ENCODE data around the gene JMJD8.
A peak's percentile ranks its signal among the peaks of the same experiment; 100 is the strongest.

DNA sequence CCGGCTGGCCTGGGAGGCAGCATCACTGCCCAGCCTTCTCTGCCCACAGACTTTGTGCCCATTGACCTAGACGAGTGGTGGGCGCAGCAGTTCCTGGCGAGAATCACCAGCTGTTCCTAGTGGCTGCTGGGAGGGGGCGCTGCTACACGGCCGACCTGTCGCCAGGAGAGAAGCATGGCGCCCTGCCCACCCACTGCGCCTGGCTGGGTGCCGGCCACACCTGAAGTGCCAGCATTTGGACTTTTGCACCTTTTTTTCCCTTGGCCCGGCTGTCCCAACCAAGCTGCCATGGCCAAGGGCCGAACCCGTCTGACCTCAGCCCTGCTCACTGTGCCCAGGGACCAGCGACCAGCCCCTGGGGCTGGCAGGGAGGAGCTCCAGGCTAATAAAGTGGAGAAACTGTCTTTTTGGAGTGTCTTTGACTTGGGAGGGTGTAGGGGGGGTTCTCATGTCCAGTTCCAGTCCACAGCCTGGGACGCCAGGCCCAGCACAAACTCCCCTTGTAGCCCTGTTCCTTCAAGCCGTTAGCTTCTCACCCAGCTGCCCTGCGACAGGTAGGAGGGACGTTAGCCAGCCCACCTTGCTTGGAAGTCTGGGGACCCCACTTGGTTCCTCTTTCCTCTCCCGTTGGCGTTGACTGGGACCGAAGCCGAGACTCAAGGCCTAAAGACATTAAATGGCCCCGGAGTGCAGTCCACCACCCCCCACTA, 35.9 kb downstream of the JMJD8 start:
- TF ChIP-seq POLR2AphosphoS5 (IDR thresholded peaks at IDR 0.05; ENCODE audit: low read depth, low read length) (no peak), CTCF (IDR thresholded peaks at IDR 0.05) (peak; percentile 84; the same call in 1 of the 2 replicates), SIN3A (IDR thresholded peaks at IDR 0.05; ENCODE audit: borderline replicate concordance, insufficient read depth, low read depth, low read length) (no peak)
